Liver (tissue), 9 donors: Measurements from ENCODE around the gene ZNF746. TPM values are rescaled to one million over a fixed set of nuclear protein-coding genes. Genes with fewer than 3 reads are reported as not detected.

ENCODE experiments used
- DNase-seq: peaks from one replicate; pipeline ENCODE4 v3.0.0-alpha.2; 2017; ENCODE audit warnings: low spot score
- H3K27ac ChIP-seq, 2 donors: one replicate each; pipeline ENCODE4 v1.7.0; 2013; ENCODE audit warnings: inconsistent platforms in 2 of 2, low read length in 2 of 2, control low read depth in 1 of 2, low read depth in 1 of 2, mild to moderate bottlenecking in 1 of 2
- H3K27me3 ChIP-seq, 4 donors: one replicate each; pipeline versions ENCODE4 v1.6.1 to v1.7.0; 2013; ENCODE audit warnings: low read length in 3 of 4, inconsistent platforms in 1 of 4, mild to moderate bottlenecking in 1 of 4, moderate library complexity in 1 of 4; ENCODE audit not compliant: control insufficient read depth in 4 of 4, insufficient read depth in 4 of 4
- H3K36me3 ChIP-seq, 4 donors: one replicate each; pipeline versions ENCODE4 v1.6.1 to v1.7.0; 2013; ENCODE audit warnings: low read length in 3 of 4, mild to moderate bottlenecking in 3 of 4, low read depth in 1 of 4, moderate library complexity in 1 of 4; ENCODE audit not compliant: control insufficient read depth in 4 of 4, insufficient read depth in 3 of 4
- H3K4me1 ChIP-seq, 4 donors: one replicate each; pipeline versions ENCODE4 v1.6.1 to v1.7.0; 2013; ENCODE audit warnings: low read length in 3 of 4, mild to moderate bottlenecking in 3 of 4, moderate library complexity in 1 of 4; ENCODE audit not compliant: control insufficient read depth in 4 of 4, insufficient read depth in 4 of 4
- H3K4me3 ChIP-seq, 3 donors: one replicate each; pipeline versions ENCODE4 v1.6.1 to v1.7.0; 2013; ENCODE audit warnings: low read length in 3 of 3, control low read depth in 1 of 3, low read depth in 1 of 3, mild to moderate bottlenecking in 1 of 3
- H3K9ac ChIP-seq, 2 donors: one replicate each; pipeline ENCODE4 v1.7.0; 2013; ENCODE audit warnings: low read length in 2 of 2, mild to moderate bottlenecking in 2 of 2, moderate library complexity in 2 of 2, control low read depth in 1 of 2, low read depth in 1 of 2
- H3K9me3 ChIP-seq, 4 donors: one replicate each; pipeline versions ENCODE4 v1.6.1 to v1.7.0; 2013; ENCODE audit warnings: low read length in 3 of 4; ENCODE audit not compliant: control insufficient read depth in 4 of 4
- ATF3 ChIP-seq: IDR thresholded peaks from 2 replicates; pipeline ENCODE4 v1.6.1; 2016; ENCODE audit warnings: antibody characterized with exemption
- CTCF ChIP-seq: fragments of 150-350 bp; IDR thresholded peaks from 2 replicates; pipeline ENCODE4 v1.5.1; 2017; ENCODE audit warnings: improper control_type of control experiment, low read depth, low read length; ENCODE audit not compliant: missing input control
- EGR1 ChIP-seq, 2 donors: IDR thresholded peaks; 2 replicates each; pipeline ENCODE4 v1.6.1; 2016 to 2018; ENCODE audit warnings: antibody characterized with exemption in 2 of 2, low read depth in 2 of 2
- FOXA1 ChIP-seq: IDR thresholded peaks from 2 replicates; pipeline ENCODE4 v1.6.1; 2016; ENCODE audit warnings: antibody characterized with exemption
- FOXA2 ChIP-seq: IDR thresholded peaks from 2 replicates; pipeline ENCODE4 v1.6.1; 2016; ENCODE audit warnings: antibody characterized with exemption
- GABPA ChIP-seq, 2 donors: IDR thresholded peaks in 1 of 2; conservative IDR thresholded peaks in 1 of 2; 2 replicates each; pipeline ENCODE4 v1.6.1; 2016; ENCODE audit warnings: antibody characterized with exemption in 2 of 2, mild to moderate bottlenecking in 1 of 2, moderate library complexity in 1 of 2
- HNF4A ChIP-seq, 2 donors: conservative IDR thresholded peaks; 2 replicates each; pipeline ENCODE4 v1.6.1; 2016; ENCODE audit warnings: antibody characterized with exemption in 2 of 2, mild to moderate bottlenecking in 2 of 2
- HNF4G ChIP-seq: IDR thresholded peaks from 2 replicates; pipeline ENCODE4 v1.6.1; 2016; ENCODE audit warnings: antibody characterized with exemption
- JUND ChIP-seq, 2 donors: IDR thresholded peaks; 2 replicates each; pipeline ENCODE4 v1.6.1; 2016; ENCODE audit warnings: antibody characterized with exemption in 2 of 2
- MAX ChIP-seq: IDR thresholded peaks from 2 replicates; pipeline ENCODE4 v1.6.1; 2016; ENCODE audit warnings: antibody characterized with exemption
- NR2F2 ChIP-seq: IDR thresholded peaks from 2 replicates; pipeline ENCODE4 v1.6.1; 2016; ENCODE audit warnings: antibody characterized with exemption
- RAD21 ChIP-seq, 2 donors: IDR thresholded peaks; 2 replicates each; pipeline ENCODE4 v1.6.1; 2016; ENCODE audit warnings: antibody characterized with exemption in 2 of 2, mild to moderate bottlenecking in 2 of 2
- REST ChIP-seq: IDR thresholded peaks from 2 replicates; pipeline ENCODE4 v1.6.1; 2016; ENCODE audit warnings: antibody characterized with exemption, mild to moderate bottlenecking
- RXRA ChIP-seq, 2 donors: IDR thresholded peaks; 2 replicates each; pipeline ENCODE4 v1.6.1; 2017 to 2018; ENCODE audit warnings: antibody characterized with exemption in 2 of 2, mild to moderate bottlenecking in 1 of 2
- SP1 ChIP-seq: IDR thresholded peaks from 2 replicates; pipeline ENCODE4 v1.6.1; 2018; ENCODE audit warnings: antibody characterized with exemption, mild to moderate bottlenecking
- TAF1 ChIP-seq: conservative IDR thresholded peaks from 2 replicates; pipeline ENCODE4 v1.6.1; 2016; ENCODE audit warnings: antibody characterized with exemption, mild to moderate bottlenecking
- ZBTB33 ChIP-seq: IDR thresholded peaks from 2 replicates; pipeline ENCODE4 v1.6.1; 2016; ENCODE audit warnings: antibody characterized with exemption
- WGBS: extraction: QIAGEN DNeasy Blood & Tissue Kit; methylation state at CpG from one replicate; pipeline ENCODE4 v1.1.7; 2013; 5-methylcytosine and 5-hydroxymethylcytosine counted together
- polyA plus RNA-seq, 2 donors: library from polyadenylated mRNA; stranded (reverse) in 1 of 2; unstranded in 1 of 2; fragments of 200-250 nt in 1 of 2; fragments of >200 nt in 1 of 2; fragmentation: Nextera tagmentation in 1 of 2; extraction: Ambion mirVana in 1 of 2; gene quantifications; one replicate each; pipeline versions ENCODE4 v1.2.1 to v1.2.3, GENCODE V29; 2013 to 2015
- total RNA-seq, 2 donors: library from RNA; depleted of rRNA; stranded (reverse); fragments of >200 nt; gene quantifications; one replicate each; pipeline ENCODE4 v1.2.3, GENCODE V29; 2014
- donor health status: healthy.
- donor health status: healthy.
- donor health status: healthy.
- donor health status: healthy.
- donor health status: healthy.

The ZNF746 gene
- total and polyA plus RNA-seq, 4 donors, result 3.8 to 13.5 (median 9.2) TPM

GRCh38 chr7:149459201-149459539 is 38.4 kb downstream of the ZNF746 start:
- Histone ChIP-seq H3K9me3 (no peaks in the 10 kb centered on the region), H3K9ac (no peak overlapping the region), H3K27me3 (no peaks in the 10 kb centered on the region), H3K27ac (no peak overlapping the region), H3K36me3 (peaks cover 4 to 14% (median 11%) of the 10 kb centered on the region in 4 donors), H3K4me3 (peak overlapping the region in 2 of 3 donors; percentile 27 to 97), H3K4me1 (peaks cover 5 to 19% (median 15%) of the 10 kb centered on the region in 4 donors)
- no peak for TF ChIP-seq FOXA2
- TF ChIP-seq HNF4G, result no peak
- no peak for TF ChIP-seq RXRA (IDR thresholded peaks at IDR 0.05)
- no peak for TF ChIP-seq JUND (IDR thresholded peaks at IDR 0.05)
- no peak for TF ChIP-seq NR2F2
- TF ChIP-seq SP1, result no peak
- no peak for TF ChIP-seq EGR1 (IDR thresholded peaks at IDR 0.05; ENCODE audit: low read depth in 2 of 2)
- TF ChIP-seq HNF4A (conservative IDR thresholded peaks at IDR 0.05), result no peak
- no peak for TF ChIP-seq MAX
- TF ChIP-seq REST, result no peak
- no peak for TF ChIP-seq RAD21 (IDR thresholded peaks at IDR 0.05)
- no peak for TF ChIP-seq ATF3
- no peak for TF ChIP-seq TAF1
- WGBS, result 37% methylated on average over 17 of the region's 17 CpGs
- no peak for DNase-seq

GRCh38 chr7:149458235-149458634 is 39.4 kb downstream of the ZNF746 start:
- H3K4me1 ChIP-seq, result peaks cover 5 to 19% (median 15%) of the 10 kb centered on the region in 4 donors
- TF ChIP-seq RAD21 (IDR thresholded peaks at IDR 0.05) (no peak), FOXA2 (no peak), ATF3 (no peak), CTCF (no peak), GABPA (IDR thresholded peaks at IDR 0.05 in 1 of 2, conservative IDR thresholded peaks at IDR 0.05 in 1 of 2) (no peak), EGR1 (IDR thresholded peaks at IDR 0.05; ENCODE audit: low read depth in 2 of 2) (no peak), SP1 (no peak), JUND (IDR thresholded peaks at IDR 0.05) (no peak), MAX (no peak), RXRA (IDR thresholded peaks at IDR 0.05) (no peak), NR2F2 (no peak), FOXA1 (no peak), TAF1 (no peak), REST (no peak), ZBTB33 (no peak)
- no peak overlapping the region for H3K9ac ChIP-seq
- no peak overlapping the region for H3K27ac ChIP-seq
- DNase-seq, result no peak
- no peak overlapping the region for H3K4me3 ChIP-seq
- no peaks in the 10 kb centered on the region for H3K27me3 ChIP-seq
- WGBS, result 92% methylated on average over 3 of the region's 3 CpGs
- peaks cover 12 to 23% (median 15%) of the 10 kb centered on the region in 4 donors for H3K36me3 ChIP-seq
- H3K9me3 ChIP-seq, result no peaks in the 10 kb centered on the region
